ENCODE results near the gene HHIPL1. TPM values are rescaled to one million over a fixed set of nuclear protein-coding genes. Genes with fewer than 3 reads are reported as not detected.
A peak's percentile ranks its signal among the peaks of the same experiment; 100 is the strongest.

Gene HHIPL1
- total RNA-seq, 1 donor from 2014 or later = 2.7 TPM

- Mint-ChIP-seq H3K4me3 (ENCODE audit: unreplicated experiment) (no peak overlapping the region), H3K4me1 (ENCODE audit: unreplicated experiment) (no peaks in the 10 kb centered on the region), H3K27me3 (ENCODE audit: unreplicated experiment) (peaks cover 41% of the 10 kb centered on the region), H3K9me3 (ENCODE audit: unreplicated experiment) (no peaks in the 10 kb centered on the region), H3K36me3 (ENCODE audit: unreplicated experiment) (no peaks in the 10 kb centered on the region), H3K27ac (ENCODE audit: unreplicated experiment) (no peak overlapping the region)
- no peak for TF ChIP-seq CTCF (IDR thresholded peaks at IDR 0.05)
- peak; percentile 65 for DNase-seq (ENCODE audit: extremely low spot score, unreplicated experiment)
These were observed 45.7 kb downstream of the HHIPL1 start for GRCh38 chr14:99690636-99691035.

DNA sequence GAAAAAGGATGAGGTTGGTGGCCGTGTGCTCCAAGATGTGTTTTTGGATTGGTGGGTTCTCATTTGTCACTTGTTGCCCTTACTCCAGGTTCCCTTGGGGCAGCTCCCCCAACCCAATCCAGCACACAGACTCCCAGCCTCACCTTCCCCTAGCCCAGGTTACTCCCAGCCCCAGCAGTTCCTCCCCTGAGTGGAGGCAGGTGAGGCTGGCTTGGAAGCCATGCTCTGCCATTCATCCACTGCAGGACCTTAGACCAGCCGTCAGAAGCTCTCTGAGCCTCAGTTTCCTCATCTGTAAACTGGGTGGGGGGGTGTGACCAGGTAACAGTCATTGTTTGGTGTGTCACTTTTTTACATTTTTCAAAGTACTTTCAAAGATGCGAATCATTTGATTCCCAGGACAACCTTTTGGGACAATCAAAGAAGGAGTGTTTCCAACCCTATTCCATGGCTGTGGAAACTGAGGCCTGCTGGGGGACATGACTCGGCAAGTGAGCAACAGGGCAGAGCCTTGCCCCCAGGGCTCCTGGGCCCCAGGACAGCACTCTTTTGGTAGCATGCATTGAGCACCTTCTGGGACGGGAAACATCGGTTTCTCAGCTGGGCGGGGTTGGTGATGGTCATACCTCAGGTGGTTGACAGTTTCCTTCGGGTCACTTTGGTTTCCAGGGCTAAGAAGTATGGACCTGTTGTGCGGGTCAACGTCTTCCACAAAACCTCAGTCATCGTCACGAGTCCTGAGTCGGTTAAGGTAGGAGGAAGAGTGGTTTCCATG, 46.4 kb downstream of the HHIPL1 start:
- Mint-ChIP-seq H3K27me3 (ENCODE audit: unreplicated experiment) (peaks cover 40% of the 10 kb centered on the region), H3K27ac (ENCODE audit: unreplicated experiment) (no peak overlapping the region), H3K4me3 (ENCODE audit: unreplicated experiment) (no peak overlapping the region), H3K4me1 (ENCODE audit: unreplicated experiment) (no peaks in the 10 kb centered on the region), H3K36me3 (ENCODE audit: unreplicated experiment) (no peaks in the 10 kb centered on the region), H3K9me3 (ENCODE audit: unreplicated experiment) (no peaks in the 10 kb centered on the region)
- peak; percentile 65 for DNase-seq (ENCODE audit: extremely low spot score, unreplicated experiment)
- TF ChIP-seq CTCF (IDR thresholded peaks at IDR 0.05) = no peak

GRCh38 chr14:99693918-99694317, 49.0 kb downstream of the HHIPL1 start:
- H3K27me3 Mint-ChIP-seq (ENCODE audit: unreplicated experiment) = peaks cover 31% of the 10 kb centered on the region
- H3K4me3 Mint-ChIP-seq (ENCODE audit: unreplicated experiment) = no peak overlapping the region
- no peaks in the 10 kb centered on the region for H3K36me3 Mint-ChIP-seq (ENCODE audit: unreplicated experiment)
- no peak for TF ChIP-seq CTCF (IDR thresholded peaks at IDR 0.05)
- no peak for DNase-seq (ENCODE audit: extremely low spot score, unreplicated experiment)
- H3K4me1 Mint-ChIP-seq (ENCODE audit: unreplicated experiment) = no peaks in the 10 kb centered on the region
- no peaks in the 10 kb centered on the region for H3K9me3 Mint-ChIP-seq (ENCODE audit: unreplicated experiment)
- no peak overlapping the region for H3K27ac Mint-ChIP-seq (ENCODE audit: unreplicated experiment)

DNA sequence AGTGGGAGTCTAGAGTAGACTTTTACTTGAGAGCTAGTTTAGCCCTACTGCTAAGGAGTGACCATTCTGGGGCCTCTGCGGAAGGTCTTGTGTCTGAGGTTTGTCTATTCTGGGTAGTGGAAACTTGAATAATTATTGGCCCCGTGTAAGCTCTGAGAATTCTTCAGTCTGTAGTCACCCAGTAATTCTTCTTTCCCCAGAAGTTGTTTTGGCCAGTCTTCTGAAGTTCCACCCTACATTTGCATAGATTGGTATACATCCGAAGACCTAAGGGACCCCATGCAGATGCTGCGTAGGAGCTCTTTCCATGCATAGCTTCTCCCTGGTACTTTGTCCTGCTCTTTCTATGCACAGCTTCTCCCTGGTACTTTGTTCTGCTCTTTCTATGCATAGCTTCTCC, 52.0 kb downstream of the HHIPL1 start:
- Mint-ChIP-seq H3K4me1 (ENCODE audit: unreplicated experiment) (no peaks in the 10 kb centered on the region), H3K36me3 (ENCODE audit: unreplicated experiment) (peaks cover under 1% of the 10 kb centered on the region), H3K27me3 (ENCODE audit: unreplicated experiment) (peaks cover 21% of the 10 kb centered on the region), H3K4me3 (ENCODE audit: unreplicated experiment) (no peak overlapping the region), H3K9me3 (ENCODE audit: unreplicated experiment) (peaks cover 1% of the 10 kb centered on the region), H3K27ac (ENCODE audit: unreplicated experiment) (no peak overlapping the region)
- no peak for DNase-seq (ENCODE audit: extremely low spot score, unreplicated experiment)
- TF ChIP-seq CTCF (IDR thresholded peaks at IDR 0.05) = no peak

GRCh38 chr14:99698236-99698635, 53.3 kb downstream of the HHIPL1 start:
- H3K36me3 Mint-ChIP-seq (ENCODE audit: unreplicated experiment) = peaks cover 7% of the 10 kb centered on the region
- peaks cover 21% of the 10 kb centered on the region for H3K27me3 Mint-ChIP-seq (ENCODE audit: unreplicated experiment)
- peaks cover 11% of the 10 kb centered on the region for H3K9me3 Mint-ChIP-seq (ENCODE audit: unreplicated experiment)
- H3K4me1 Mint-ChIP-seq (ENCODE audit: unreplicated experiment) = no peaks in the 10 kb centered on the region
- H3K4me3 Mint-ChIP-seq (ENCODE audit: unreplicated experiment) = no peak overlapping the region
- peak; percentile 53 for DNase-seq (ENCODE audit: extremely low spot score, unreplicated experiment)
- no peak overlapping the region for H3K27ac Mint-ChIP-seq (ENCODE audit: unreplicated experiment)
- no peak for TF ChIP-seq CTCF (IDR thresholded peaks at IDR 0.05)
